SH-SY5Y (cell line): ENCODE measurements around the gene LIM2.

Source experiments
- GATA2 ChIP-seq: IDR thresholded peaks from 2 replicates; pipeline ENCODE4 v1.6.1; 2011; ENCODE audit warnings: mild to moderate bottlenecking, low read depth, low read length
- GATA3 ChIP-seq: IDR thresholded peaks from 2 replicates; pipeline ENCODE4 v1.6.1; 2011; ENCODE audit warnings: low read depth, mild to moderate bottlenecking, low read length, moderate library complexity

Gene LIM2

GRCh38 chr19:51357952-51358351, 29.8 kb downstream of the LIM2 start:
- no peak for TF ChIP-seq GATA3
- TF ChIP-seq GATA2, result no peak

GRCh38 chr19:51356159-51356801, 31.5 kb downstream of the LIM2 start:
- no peak for TF ChIP-seq GATA3
- no peak for TF ChIP-seq GATA2

- no peak for TF ChIP-seq GATA3
- no peak for TF ChIP-seq GATA2
Observed at GRCh38 chr19:51354742-51355148, 33.0 kb downstream of the LIM2 start.

- TF ChIP-seq GATA3, result no peak
- TF ChIP-seq GATA2, result no peak
Observed at GRCh38 chr19:51354103-51354741, 33.6 kb downstream of the LIM2 start.

GRCh38 chr19:51352783-51353360, 34.9 kb downstream of the LIM2 start:
- TF ChIP-seq GATA2 (no peak), GATA3 (no peak)

GRCh38 chr19:51351266-51351990, 36.3 kb downstream of the LIM2 start:
- TF ChIP-seq GATA2 (no peak), GATA3 (no peak)

- TF ChIP-seq GATA3 (no peak), GATA2 (no peak)
Observed at GRCh38 chr19:51347209-51347928, 40.4 kb downstream of the LIM2 start.

GRCh38 chr19:51346742-51347141, 41.0 kb downstream of the LIM2 start:
- TF ChIP-seq GATA3 (no peak), GATA2 (no peak)

- no peak for TF ChIP-seq GATA3
- TF ChIP-seq GATA2, result no peak
Observed at GRCh38 chr19:51345076-51345620, 42.6 kb downstream of the LIM2 start.

GRCh38 chr19:51342631-51343569, 44.9 kb downstream of the LIM2 start:
- no peak for TF ChIP-seq GATA2
- TF ChIP-seq GATA3, result no peak

GRCh38 chr19:51341976-51342580, 45.7 kb downstream of the LIM2 start, which contains the start of gene VSIG10L:
Gene VSIG10L, minus strand, starts transcription at chr19:51342139. Its CDS starts 15 bp downstream, at chr19:51342124.
- TF ChIP-seq GATA2 (no peak), GATA3 (no peak)

- TF ChIP-seq GATA2 (no peak), GATA3 (no peak)
Observed at GRCh38 chr19:51341066-51341465, 46.7 kb downstream of the LIM2 start.
